NCI-H128 (cell line): ENCODE measurements around the gene SLC26A1.

ENCODE experiments used
- DNase-seq: peaks from one replicate; lab custom pipeline; 2025; ENCODE audit not compliant: unreplicated experiment; lab: John Stamatoyannopoulos, UW

Gene SLC26A1

DNA sequence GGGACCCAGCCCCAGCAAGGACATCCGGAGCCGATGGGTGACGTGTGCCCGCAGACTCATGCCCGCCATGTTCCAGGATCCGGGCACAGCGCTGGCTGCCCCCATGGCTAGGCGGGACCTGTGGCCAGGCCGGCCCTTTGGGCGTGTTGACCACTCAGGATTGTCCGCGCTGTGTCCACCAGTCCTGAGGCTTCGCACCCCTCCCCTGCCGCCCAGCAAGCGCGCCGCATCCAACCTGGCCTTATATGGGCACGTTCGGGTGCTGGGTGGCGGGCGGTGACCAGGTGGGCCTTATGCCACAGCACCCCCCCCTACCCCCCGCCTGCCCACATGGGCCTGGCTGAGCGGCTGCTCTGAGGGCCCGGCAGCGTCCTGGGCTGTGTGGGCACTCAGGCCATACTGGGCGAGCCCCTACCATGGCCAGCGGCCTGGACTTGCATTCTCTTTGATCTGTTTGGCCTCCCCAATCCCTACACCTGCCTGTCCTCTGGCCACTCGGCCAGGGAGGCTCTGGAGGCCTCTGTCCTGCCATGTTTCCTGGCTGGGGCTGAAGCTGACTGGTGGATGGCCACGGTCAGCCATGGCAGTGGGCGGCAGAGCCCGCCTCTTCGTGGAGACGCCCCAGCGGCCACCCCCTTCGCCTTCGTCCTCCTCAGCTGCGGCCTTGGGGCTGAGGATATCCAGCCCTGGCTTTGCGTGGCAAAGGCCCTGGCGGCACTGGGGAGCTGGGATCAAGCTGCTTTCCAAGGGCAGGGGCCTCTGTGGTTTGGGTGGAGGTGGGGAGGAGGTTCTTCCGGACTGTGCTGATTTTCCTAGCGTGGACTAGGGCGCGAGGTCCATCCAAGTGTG is 20.2 kb upstream of the SLC26A1 start:
- DNase-seq, result no peak

DNA sequence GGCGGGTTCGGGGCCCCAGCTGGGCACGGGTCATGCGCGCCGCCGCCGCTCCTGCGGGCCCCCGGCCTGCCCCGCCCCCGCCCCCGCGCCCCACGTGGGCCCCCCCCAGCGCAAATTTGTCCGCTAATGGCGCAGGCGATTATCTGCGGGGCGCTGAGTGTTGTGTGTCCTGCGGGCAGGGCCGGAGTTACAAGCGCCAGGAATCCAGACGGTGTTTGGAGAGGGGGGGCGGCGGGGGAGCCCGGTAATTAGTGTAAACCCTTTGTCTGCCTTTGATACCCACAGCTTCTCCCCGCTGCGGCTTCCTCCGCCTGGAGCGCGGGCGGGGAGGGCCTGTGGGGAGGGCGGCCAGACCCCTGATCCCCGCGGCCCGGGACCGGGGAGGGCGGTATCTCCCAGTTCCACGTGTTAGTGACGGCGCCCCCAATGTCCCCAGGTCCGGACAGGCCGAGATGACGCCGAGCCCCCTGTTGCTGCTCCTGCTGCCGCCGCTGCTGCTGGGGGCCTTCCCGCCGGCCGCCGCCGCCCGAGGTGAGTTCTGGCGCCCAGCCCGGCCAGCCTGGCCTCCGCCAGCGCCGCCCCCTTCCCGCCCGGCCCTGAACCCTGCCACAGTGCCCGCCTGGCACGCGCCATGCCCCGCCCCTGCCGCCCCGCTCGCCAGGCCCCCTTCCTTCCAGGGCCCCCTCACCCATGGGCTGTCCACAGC is 19.0 kb upstream of the SLC26A1 start:
- no peak for DNase-seq

DNA sequence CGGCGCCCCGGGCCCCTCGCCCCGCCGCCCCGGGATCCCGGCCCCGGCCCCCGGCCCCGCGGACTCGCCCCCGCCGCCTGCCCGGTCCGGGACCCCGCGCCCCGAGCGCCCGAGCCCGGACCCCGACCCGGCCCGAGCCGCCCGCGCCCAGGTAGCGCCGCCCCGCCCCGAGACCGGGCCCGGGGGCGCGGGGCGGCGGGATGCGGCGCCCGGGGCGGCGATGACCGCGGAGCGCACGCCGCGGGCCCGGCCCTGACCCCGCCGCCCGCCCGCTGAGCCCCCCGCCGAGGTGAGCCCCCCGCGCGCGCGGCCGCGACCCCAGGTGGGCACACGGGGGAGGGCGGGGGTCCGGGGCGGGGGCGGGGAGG is 18.4 kb upstream of the SLC26A1 start:
- no peak for DNase-seq

DNA sequence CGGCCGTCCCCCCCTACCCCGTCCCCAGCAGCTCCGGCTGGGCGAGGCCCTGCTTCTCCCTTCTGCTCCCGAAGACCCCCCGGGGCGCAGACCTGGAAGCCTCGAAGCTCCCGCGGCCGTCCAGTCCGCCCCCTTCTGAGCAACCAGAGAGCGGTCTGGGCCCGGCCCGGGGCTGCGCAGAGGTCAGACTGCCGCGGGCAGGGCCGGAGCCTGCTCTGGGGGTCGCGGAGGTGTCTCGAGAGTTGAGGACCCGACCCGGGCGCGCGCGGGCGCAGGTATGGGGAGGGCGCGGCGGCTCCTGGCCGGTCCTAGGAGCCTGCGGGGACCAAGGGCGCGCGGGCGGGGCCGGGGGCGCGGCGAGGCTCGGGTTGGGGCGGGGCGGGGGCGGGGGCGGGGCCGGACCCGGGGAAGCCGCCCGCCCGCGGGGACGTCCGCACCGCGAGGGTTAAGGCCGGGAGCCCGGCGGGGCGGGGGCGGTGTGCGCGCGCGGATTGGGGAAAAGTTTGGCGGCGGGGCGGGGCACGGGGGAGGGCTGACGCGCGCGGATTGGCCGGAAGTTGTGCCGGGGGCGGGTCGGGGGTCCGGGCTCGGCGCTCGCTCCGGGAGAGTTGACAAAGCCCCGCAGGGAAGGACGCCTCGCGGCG is 17.9 kb upstream of the SLC26A1 start, which contains the start of gene FGFRL1:
FGFRL1 (plus strand) TSS at position 605 of the 644 bp plus-strand sequence. CDS start 860 bp downstream, outside the sequence.
- no peak for DNase-seq

DNA sequence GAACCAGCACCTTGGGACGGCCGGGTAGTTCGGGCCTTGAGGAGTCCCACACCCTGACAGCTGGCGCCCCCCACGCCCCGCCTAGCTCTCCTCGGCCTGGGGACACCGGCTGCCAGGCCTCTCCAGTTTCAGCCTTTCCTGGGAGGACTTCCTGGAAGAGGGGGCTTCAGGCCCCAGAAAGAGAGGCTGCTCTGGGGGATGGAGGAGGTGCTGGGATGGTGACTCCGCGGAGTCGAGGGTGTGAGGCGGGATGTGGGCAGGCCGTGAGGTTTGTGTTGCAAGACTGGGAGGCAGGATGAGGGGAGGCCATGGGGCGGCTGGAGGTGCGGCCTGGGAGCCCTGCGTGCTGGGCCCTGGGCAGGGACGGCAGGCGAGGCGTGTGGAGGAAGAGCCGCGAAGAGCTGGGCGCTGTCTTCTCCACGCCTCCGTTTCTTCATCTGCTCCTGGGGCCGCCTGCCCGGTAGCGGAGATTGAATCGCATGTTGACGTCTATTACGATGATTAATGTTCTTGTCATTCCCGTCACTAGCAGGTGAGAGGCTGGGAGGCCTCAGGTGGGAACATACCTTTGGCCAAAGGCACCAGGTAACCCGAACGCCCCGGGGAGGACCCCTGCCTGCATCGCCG is 17.3 kb upstream of the SLC26A1 start:
- DNase-seq, result no peak

DNA sequence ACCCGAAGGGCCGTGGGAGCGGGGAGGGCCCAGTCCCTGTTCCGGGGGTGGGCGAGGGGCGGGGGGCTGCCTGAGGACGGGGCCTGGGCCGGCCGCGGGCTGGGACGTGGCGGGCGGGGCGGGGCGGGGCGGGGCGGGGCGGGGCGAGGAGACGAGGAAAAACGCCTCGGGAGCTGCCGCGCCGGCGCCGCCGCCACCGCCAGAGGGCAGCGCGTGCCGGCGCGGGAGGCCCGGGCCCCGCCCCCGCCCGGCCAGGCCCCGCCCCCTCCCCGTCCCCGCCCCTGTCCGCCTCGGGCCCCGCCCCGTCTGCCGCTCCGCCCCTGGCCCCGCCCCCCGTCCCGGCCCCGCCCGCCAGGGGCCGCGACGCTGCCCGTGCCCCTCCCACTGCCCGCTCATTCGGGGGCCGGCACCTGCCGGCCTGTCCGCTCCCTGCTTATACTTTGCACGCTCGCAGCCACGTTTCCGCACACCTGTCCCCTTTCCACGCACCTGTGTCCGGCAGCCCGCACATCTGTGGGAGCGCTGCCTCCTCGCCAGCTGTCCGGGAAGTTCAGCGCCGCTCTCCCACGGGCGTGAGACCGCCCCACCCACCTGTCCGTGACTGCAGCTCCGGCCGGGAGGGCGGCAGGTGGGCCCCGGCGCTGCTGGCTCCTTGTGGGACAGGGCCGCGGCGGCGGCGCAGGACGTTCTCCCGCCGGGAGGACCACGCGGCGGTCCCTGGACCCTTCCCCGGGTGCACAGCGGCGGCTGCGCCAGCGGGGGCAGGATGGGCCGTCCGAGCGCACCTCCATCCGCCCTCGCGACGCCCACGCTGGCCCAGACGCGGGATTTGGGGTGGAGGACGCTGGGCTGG is 16.6 kb upstream of the SLC26A1 start:
- DNase-seq, result no peak

DNA sequence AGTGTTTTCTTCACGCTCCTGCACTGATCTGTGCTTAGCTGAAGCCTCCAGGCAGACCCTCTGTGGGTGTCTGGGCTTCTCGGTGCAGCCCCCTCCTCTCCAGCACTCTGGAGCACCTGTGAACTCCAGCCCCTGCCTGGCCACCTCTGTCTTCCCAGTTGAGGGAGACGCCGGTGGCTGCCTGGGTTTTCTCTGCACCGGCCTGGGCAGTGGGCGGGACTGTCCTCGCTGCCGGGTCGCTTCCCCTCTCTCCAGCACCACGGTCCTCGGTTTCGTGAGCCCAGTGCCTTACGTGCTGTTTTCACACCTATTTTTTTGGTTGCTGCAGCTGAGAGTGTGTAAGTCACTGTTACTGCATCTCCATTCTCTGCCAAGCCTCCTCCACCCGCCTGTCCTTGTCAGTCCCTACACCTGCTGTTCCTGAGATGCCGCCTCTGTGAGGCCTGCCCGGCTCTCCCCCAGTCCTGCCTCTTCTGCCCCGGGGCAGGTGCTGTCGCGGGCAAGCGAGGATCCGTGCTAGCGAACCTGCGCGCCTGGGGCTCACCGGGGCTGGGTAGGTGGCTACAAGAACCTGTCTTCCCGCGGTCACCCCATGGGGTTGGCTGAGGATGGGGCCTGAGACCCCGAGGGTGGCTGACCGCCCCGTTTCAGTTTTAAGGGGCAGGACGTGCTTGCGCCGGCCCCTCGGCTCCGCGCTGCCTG is 15.8 kb upstream of the SLC26A1 start:
- no peak for DNase-seq

DNA sequence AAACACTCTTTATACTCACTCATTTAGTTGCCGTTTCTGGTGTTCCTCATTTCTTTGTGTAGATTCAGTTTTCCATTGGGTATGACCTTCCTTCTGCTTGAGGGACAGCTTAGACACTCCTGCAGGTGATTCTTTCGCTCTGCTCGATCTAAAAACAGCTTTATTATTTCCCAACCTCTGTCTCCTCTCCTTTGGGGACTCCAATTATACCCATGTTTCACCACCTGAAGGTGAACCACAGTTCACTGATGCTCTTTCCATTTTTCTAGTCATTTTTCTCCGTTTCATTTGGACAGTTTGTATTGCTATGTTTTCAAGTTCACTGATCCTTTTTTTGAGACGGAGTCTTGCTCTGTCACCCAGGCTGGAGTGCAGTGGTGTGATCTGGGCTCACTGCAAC is 13.7 kb upstream of the SLC26A1 start:
- no peak for DNase-seq

DNA sequence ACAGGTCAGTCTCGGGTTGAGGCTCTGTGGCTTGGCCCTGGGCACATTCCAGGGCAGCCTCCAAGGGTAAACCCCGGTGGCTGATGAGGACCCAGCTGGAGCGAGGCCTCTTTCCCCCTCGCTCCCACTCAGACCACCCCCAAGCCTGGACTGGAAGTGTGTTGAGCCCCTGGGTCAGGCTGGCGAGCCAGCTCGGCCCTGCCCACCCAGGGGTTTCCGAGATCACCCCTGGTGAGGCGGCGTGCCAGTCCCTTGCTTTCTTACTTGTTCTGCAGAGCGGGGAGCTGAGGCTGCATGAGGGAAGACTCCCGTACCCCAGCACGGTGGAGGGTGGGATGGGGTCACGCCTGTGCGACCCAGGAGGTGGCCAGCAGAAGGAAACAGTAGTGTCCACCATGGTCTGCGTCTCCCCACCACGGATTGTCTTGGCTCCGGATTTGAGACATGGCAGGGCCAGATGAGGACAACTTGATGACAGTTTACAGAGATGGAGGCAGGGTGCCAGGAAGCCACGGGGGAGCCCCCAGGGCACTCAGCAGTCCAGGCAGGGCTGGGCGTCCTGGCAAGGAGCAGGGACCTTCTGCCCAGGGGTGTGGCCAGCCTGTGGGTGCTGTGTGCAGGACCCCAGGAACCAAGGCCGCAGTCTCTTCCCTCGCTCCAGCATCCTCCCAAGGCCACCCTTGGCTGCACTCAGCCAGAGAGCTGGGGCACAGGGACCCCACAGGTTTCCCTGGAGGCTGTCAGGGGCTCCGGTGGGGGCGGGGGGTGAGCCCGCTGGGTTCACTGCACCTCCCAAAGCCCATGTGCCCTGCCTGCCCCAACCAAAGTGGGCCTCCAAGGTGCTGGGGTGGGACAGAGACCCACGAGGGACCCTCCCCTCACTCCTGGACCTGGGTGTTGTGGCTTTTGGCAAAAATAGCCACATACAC is 11.6 kb upstream of the SLC26A1 start:
- no peak for DNase-seq

DNA sequence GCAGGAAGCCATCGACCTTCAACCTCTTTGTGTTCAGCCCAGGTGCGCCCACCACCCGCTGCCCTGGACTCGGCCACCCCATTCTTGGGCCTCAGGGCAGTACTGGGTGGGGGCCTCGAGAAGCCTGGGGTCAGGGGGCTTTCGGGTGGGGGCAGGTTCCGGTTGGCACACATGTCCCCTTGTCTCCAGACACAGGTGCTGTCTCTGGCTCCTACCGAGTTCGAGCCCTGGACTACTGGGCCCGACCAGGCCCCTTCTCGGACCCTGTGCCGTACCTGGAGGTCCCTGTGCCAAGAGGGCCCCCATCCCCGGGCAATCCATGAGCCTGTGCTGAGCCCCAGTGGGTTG is 10.8 kb upstream of the SLC26A1 start:
- no peak for DNase-seq

DNA sequence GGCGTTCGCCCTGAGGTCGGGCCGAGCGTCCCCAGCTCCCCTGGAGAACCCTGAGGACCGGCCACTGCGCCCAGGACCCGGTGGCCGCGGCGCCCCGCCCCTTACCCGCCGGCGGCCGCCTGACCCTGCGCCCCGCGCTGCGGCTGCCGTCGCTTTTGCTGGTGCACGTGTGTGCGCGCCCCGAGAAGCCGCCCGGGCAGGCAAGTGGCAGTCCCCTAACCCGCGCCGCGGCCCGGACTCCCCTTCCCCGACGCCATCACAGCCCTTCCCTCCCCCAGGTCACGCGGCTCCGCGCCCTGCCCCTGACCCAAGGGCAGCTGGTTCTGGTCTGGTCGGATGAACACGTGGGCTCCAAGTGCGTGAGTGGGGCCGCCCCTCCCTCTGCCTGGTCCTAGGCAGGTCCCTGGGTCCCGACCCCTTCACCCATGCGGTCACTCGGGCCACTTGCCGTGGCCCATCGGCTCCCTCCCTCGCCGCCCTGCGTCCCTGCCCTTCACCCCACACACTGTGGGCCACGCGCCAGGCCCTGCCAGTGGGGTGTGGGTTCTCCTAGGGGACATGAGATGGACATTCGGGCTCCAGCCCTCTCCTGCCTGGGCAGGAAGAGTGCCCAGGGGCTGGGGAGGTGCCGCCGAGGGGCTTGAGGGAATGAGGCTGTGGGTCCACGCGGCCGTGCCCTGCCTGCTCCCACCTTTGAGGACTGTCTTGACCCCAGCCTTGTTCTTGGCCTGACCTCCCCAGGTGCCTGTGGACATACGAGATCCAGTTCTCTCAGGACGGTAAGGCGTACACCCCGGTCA is 10.3 kb upstream of the SLC26A1 start:
- DNase-seq, result no peak

DNA sequence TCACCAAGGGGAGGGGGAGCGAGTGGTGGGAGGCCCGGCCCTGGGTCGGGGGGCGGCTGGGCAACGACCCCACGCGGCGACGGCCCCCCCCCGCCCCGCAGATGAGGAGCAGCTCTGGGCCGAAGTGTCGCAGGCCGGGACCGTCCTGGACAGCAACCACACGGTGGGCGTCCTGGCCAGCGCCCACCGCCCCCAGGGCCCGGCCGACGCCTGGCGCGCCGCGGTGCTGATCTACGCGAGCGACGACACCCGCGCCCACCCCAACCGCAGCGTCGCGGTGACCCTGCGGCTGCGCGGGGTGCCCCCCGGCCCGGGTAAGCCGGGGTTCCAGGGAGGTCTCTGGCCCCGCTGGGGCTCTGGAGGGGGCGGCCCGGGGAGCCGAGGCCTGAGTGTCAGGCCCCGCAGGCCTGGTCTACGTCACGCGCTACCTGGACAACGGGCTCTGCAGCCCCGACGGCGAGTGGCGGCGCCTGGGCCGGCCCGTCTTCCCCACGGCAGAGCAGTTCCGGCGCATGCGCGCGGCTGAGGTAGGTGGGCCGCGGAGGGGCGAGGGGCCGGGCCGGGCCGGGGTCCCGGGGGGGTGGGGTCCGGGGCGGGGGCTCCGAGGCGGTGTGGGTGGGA is 9.5 kb upstream of the SLC26A1 start:
- no peak for DNase-seq

DNA sequence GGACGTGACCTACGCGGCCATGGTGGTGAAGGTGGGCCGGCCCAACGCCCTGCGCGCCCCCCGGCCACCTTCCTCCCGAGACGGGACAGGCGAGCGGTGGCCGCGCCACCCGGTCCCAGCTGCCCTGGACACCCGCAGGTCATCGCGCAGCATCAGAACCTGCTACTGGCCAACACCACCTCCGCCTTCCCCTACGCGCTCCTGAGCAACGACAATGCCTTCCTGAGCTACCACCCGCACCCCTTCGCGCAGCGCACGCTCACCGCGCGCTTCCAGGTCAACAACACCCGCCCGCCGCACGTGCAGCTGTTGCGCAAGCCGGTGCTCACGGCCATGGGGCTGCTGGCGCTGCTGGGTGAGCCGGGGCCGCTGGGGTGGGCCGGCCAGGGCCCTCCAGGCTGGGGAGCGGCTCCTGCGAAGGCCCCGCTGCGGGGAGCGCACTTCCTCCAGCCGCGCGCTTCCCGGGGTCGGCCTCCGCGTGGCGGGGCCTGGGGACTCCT is 9.0 kb upstream of the SLC26A1 start:
- no peak for DNase-seq

DNA sequence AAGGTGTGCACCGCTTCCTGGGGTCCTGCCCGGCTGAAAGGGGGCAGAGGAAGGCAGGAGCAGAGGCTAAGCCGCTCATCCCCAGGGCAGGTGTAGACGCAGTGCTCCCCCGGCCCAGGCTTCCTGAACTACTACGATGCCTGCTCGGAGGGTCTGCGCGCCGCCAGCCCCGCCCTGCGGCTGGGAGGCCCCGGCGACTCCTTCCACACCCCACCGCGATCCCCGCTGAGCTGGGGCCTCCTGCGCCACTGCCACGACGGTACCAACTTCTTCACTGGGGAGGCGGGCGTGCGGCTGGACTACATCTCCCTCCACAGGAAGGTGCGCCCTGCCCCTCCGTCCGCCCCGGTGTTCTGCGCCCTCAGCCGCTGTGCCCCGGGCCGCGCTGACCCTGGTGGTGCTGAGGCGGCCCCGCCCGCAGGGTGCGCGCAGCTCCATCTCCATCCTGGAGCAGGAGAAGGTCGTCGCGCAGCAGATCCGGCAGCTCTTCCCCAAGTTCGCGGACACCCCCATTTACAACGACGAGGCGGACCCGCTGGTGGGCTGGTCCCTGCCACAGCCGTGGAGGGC is 8.4 kb upstream of the SLC26A1 start:
- DNase-seq, result no peak

DNA sequence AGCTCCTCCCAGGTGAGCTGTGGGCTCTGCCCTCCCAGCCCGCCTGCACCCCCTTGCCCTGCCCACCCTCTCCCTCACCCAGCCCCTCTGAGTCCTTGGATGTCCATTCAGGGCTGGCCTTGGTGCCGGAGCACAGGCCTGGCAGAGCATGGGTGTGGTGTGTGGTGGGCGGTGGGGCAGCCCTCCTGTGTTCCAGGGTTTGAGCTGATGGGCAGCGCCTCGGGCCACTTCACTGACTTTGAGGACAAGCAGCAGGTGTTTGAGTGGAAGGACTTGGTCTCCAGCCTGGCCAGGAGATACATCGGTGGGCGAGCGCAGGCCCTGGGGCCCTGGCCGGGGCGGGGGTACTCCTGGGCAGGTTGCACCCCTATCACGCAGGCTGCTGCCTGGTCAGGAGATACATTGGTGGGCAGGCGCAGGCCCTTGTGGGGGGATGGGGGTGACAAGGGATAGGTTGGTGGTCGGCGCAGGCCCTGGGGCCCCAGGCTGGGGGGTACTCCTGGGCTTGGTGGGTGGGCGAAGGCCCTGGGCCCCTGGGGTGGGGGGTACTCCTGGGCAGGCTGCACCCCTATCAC is 7.6 kb upstream of the SLC26A1 start:
- DNase-seq, result no peak

DNA sequence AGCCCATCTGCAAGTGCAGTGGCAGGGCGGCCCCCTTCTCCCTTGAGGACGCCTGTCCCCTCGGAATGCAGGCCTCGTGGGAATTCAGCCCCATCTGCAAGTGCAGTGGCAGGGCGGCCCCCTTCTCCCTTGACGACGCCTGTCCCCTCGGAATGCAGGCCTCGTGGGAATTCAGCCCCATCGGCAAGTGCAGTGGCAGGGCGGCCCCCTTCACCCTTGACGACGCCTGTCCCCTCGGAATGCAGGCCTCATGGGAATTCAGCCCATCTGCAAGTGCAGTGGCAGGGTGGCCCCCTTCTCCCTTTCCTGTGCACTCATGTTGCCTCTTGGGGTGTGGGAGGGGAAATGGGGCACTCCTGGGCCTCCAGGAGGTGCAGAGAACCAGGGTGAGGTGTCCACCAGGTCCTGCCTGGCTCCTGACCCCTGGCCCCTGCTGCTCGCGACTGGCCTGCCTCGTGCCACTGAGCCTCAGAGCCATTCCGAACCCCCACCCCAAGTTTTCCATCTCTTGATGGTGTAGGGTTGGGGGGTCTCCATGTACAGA is 6.8 kb upstream of the SLC26A1 start:
- DNase-seq, result no peak
